Left renal pelvis (tissue), 4 donors: ENCODE measurements around the gene KAT6B. TPM values are rescaled to one million over a fixed set of nuclear protein-coding genes. Genes with fewer than 3 reads are reported as not detected.
A peak's percentile ranks its signal among the peaks of the same experiment; 100 is the strongest.
"Not testable (repeated sequence)": the region's sequence is repeated elsewhere in the genome, so short reads cannot be mapped to it uniquely, and the experiment has no call there.

Experiments used
- DNase-seq, 4 donors: peaks; one replicate each; pipeline ENCODE4 v3.0.0-alpha.2; 2013; ENCODE audit warnings: low read depth in 4 of 4, low spot score in 3 of 4
- polyA plus RNA-seq, 4 donors: library from polyadenylated mRNA; unstranded; fragments of 120-200 nt; gene quantifications; one replicate each; pipeline ENCODE4 v1.2.1, GENCODE V29; 2013; ENCODE audit not compliant: insufficient read length in 4 of 4

The KAT6B gene
- polyA plus RNA-seq, 4 donors = 42.9 to 47.5 (median 45.5) TPM

- DNase-seq = no peak
Measured at GRCh38 chr10:74883428-74883827, 57.0 kb downstream of the KAT6B start.

GRCh38 chr10:74887614-74888284 is 61.3 kb downstream of the KAT6B start:
- no peak for DNase-seq

- DNase-seq = no peak
Measured at GRCh38 chr10:74888962-74889661, 62.7 kb downstream of the KAT6B start.

- no peak for DNase-seq
Measured at GRCh38 chr10:74889662-74889998, 63.2 kb downstream of the KAT6B start.

GRCh38 chr10:74890460-74890859 is 64.1 kb downstream of the KAT6B start:
- DNase-seq = no peak

GRCh38 chr10:74891053-74891452 is 64.7 kb downstream of the KAT6B start:
- no peak for DNase-seq

- DNase-seq = no peak
Measured at GRCh38 chr10:74892839-74893238, 66.4 kb downstream of the KAT6B start.

- DNase-seq = not testable (repeated sequence)
Measured at GRCh38 chr10:74893329-74893728, 66.9 kb downstream of the KAT6B start.

- no peak for DNase-seq
Measured at GRCh38 chr10:74896788-74897527, 70.6 kb downstream of the KAT6B start.

- no peak for DNase-seq
Measured at GRCh38 chr10:74898201-74898976, 72.0 kb downstream of the KAT6B start.

GRCh38 chr10:74900297-74900696 is 73.9 kb downstream of the KAT6B start:
- DNase-seq = no peak

- DNase-seq = no peak
Measured at GRCh38 chr10:74901301-74901700, 74.9 kb downstream of the KAT6B start.

GRCh38 chr10:74901867-74902450 is 75.6 kb downstream of the KAT6B start:
- DNase-seq = no peak

GRCh38 chr10:74903491-74903890 is 77.1 kb downstream of the KAT6B start:
- DNase-seq = no peak

- peak in 1 of 4 donors; percentile 36 for DNase-seq
Measured at GRCh38 chr10:74906611-74907198, 80.3 kb downstream of the KAT6B start.

- no peak for DNase-seq
Measured at GRCh38 chr10:74909670-74910069, 83.3 kb downstream of the KAT6B start.

GRCh38 chr10:74910241-74910975 is 84.0 kb downstream of the KAT6B start:
- no peak for DNase-seq

GRCh38 chr10:74910976-74911350 is 84.6 kb downstream of the KAT6B start:
- DNase-seq = no peak

GRCh38 chr10:74912182-74912581 is 85.8 kb downstream of the KAT6B start:
- no peak for DNase-seq

- DNase-seq = no peak
Measured at GRCh38 chr10:74912682-74913081, 86.3 kb downstream of the KAT6B start.
